NCI-H2171 treated with DMSO at 0.1 percent for 48 hours (cell line): Measurements from ENCODE around the gene LMAN2L.
"Not testable (repeated sequence)": the region's sequence is repeated elsewhere in the genome, so short reads cannot be mapped to it uniquely, and the experiment has no call there.

Experiments
- DNase-seq: peaks from one replicate; lab custom pipeline; 2025; lab: John Stamatoyannopoulos, UW

The LMAN2L gene

GRCh38 chr2:96687711-96688640, 51.9 kb downstream of the LMAN2L start:
- no peak for DNase-seq

DNA sequence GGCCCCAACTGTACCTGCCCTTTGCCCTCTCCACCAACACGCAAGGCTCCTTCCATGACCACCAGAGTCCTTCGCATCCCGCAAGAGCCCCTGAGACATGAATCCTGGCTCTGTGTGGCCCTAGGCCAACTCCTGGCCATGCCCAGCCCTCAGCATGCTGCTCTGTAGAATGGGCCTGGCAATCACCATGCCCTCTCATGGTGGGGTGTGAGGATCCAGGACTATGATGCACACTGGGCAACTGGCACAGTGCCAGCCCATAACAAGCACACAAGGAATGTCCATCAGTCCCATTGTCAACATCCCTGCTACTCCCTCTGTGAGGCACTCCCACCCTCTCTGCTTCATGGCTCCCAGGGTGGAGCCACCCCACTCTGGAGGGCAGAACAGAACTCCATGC, 52.6 kb downstream of the LMAN2L start:
- no peak for DNase-seq

DNA sequence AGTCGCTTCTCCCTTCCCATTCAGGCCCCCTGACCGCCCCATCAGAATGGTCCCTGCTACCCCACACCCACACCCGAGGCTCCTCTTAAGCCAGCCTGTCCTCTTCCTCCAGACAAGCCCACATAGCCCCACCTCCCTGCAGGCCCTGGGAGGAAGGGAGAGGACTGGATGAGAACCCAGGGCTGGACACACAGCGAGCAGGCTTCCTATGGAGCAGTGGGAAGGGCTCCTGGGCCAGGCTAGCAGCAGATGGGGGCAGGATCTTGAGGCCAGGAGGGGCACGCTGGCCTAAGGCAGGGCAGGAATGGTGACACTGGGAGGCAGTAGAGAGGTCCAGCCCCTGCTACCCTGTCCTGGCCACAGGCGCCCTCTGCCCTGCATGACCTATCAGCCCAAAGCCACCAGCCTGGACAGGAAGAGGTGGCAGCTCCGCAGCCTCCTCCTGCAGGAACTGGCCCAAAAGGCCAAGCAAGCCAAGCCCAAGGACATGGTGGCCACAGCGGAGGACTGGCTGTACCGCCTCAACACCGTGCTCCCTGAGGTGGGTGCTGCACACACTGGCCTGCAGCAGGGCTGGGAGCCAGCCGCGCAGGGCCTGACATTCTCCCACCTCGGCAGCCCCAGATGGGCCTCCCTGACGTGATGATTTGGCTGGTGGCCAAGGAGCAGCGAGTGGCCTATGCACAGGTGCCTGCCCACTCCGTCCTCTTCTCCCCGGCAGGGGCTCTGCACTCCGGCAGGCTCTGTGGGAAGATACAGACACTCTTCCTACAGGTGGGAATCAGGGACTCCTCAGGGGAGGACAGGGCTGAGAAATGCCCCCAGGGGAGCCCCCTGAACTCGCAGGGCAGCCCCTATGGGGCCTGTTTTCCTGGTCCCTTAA, 54.0 kb downstream of the LMAN2L start:
- peak; percentile 68 for DNase-seq

DNA sequence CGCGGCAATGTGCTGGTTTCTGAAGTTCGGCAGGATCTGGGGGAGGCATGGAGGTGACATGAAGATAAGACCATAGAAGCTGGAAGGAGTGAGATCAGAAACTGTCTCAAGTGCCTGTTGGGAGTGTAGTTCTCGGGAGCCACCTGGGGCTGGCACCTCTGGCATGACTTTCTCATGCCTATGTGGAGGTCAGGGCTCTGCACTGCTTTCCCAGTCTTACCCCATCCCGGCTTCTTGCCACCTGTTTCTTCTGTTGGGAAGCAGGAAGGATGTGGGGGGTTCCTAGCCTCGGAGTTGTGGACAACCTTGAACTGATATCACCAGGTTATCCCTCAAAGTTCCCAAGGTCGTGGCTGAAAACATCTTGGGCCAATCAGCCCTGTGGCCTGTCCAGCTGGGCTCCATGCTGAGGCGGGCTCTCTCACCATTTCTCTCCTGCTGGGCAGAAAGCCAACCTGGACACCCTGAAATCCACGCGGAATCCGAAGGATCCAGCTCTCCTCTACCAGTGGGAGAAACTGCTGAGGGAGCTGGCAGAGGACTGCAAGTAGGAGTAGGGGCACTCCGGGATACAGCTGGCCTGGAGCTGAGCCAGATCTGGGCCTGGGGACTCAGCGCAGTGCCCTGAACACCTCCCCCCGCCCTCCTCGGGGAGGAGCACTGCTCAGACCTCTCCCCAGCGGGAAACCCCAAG, 54.8 kb downstream of the LMAN2L start:
- no peak for DNase-seq

DNA sequence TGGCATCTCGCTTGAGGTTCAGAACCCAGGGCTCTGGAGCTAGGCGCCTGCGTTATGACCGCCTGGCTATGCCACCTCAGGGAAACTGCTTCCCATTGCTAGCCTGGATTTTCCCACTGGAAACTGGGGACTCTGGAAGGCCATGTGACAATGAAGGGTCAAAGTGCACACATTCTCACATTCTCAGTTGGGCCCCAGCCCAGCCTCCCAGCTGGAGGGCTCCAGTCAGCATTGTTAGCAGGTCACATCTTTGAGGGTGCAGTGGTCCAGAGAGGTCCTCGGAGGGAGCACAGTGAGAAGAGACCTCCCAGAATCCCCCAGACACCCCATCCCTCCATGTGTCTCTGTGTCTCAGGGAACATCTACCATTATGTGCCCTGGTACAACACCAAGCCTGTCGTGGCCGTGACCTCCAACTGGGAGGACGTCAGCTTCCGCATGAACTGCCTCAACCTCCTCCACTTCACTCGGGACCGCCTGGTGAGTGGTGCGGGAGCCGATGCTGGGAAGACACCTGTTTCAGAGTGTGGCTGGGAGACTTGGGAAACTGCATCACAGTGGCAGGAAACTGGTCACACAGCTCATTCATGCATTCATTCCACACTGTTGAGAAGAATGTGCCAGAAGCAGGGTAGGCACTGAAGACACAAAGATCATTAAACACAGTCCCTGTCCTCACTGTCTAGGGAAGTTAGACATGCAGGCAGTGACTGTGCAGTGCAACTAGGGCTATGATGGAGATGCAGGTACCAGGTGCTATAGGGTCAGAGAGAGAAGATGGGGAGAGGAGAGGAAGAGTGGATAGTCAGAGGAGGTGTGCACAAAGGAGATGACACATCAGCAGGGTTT, 55.7 kb downstream of the LMAN2L start:
- DNase-seq: no peak

GRCh38 chr2:96683307-96683706, 56.6 kb downstream of the LMAN2L start:
- no peak for DNase-seq

GRCh38 chr2:96681540-96681939, 58.3 kb downstream of the LMAN2L start:
- no peak for DNase-seq

- DNase-seq: no peak
These were observed 59.2 kb downstream of the LMAN2L start for GRCh38 chr2:96680561-96681141.

DNA sequence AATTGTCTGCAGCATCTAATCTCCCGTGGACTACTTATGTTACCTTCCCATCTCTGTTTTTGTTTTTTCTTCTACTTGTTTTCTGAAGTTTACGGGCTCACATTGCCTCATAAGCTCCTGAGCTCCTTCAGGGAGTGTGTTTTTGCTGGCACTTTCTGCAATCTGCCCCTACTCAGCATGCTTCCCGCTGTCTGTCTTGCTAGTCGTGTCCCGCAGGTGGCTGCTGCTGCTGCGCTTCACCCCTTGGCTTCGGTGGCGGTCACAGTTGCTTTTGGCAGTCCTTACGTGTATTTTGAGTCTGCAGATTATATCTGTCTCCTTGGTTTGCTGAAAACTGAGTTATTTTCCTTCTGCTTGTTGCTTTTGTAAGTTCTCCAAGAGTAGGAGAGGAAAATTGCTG, 60.0 kb downstream of the LMAN2L start:
- DNase-seq: no peak

DNA sequence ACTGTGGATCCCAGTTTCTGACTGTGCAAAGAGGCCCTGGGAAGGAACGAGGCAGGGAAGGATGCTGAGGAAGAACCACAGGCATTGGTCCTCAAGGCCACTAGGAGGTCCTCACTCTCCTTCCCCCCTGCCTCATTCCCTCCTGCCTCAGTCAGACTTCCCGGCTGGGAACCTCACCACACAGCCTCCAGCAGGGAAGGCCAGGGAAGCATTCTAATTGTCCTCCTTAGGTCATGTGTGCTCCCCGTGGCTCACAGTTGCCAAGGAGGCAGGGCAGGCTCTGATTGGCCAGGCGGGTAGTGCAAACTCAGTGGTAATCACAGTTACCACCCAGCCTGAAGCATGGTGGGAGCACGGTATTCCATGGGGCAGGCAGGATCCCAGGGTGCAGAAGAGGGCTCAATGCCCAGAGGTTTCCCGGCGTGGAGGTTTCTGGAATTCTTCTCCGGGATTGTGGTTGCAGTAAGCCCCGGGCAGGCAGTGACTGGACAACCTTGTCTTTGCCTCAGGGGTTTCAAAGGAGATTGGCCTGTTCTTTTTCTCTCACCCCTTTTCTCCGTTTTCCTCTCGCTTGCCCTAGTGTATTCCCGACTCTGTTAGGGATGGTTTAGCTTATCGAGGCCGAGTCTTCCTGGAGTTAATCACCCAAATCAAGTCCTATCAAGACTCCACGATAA, 70.2 kb downstream of the LMAN2L start:
- no peak for DNase-seq

DNA sequence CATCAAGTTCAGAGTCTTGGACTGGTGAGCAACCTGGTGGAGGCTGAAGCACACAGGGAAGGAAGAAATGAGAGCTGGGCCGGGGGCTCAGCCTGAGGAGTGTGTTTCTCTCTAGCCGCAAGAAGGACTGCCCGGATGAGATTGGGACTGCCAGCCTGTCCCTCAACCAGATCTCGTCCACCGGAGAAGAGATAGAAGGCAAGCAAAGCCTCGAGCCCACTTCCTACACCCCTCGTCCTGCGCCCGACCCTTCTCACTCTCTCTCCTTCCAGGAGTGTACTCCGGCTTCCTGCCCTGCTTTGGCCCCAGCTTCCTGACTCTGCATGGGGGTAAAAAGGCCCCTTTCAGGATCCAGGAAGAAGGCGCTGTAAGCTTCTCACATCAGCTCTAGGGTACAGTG, 71.1 kb downstream of the LMAN2L start:
- DNase-seq: no peak

GRCh38 chr2:96665717-96666116, 74.1 kb downstream of the LMAN2L start:
- not testable (repeated sequence) for DNase-seq

DNA sequence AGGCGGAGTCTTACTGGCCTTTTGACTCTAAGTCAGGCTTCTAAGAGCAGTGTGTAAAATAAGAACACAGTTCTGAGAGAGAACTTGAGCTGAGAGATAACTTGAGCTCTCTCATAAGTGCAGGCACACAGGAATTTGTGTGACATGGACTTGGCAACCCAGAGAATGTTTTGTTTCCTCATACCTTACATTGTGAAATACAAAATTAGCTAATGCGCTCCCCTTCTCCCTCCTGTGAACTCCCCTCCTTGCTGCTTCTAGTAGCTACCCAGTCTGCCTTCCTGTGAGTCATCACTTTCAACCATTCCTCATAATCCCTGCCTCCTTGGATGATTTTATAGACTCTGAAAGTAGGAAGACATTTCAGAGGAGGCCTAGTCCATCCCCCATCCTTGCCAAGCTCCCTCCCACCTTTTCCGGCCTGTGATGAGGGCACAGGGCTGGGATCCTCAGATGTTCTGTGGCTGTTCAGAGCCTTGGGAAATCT, 74.7 kb downstream of the LMAN2L start:
- no peak for DNase-seq

GRCh38 chr2:96664366-96664925, 75.4 kb downstream of the LMAN2L start:
- no peak for DNase-seq

DNA sequence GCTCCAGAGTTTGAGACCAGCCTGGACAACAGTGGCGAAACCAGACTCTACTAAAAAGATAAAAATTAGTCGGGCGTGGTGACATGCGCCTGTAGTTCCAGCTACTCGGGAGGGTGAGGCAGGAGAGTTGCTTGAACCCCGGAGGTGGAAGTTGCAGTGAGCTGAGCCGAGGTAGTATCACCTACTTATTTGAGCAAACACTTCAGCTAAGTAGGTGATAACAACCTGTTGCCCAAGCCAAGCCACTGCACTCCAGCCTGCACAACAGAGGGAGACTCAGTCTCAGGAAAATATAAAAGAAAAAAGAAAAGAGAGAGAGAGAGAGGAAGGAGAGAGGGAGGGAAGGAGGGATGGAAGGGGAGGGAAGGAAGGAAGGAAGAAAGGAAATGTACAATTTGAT, 76.0 kb downstream of the LMAN2L start:
- DNase-seq: no peak

- no peak for DNase-seq
These were observed 76.7 kb downstream of the LMAN2L start for GRCh38 chr2:96663177-96663576.

GRCh38 chr2:96662360-96662759, 77.5 kb downstream of the LMAN2L start:
- DNase-seq: no peak

DNA sequence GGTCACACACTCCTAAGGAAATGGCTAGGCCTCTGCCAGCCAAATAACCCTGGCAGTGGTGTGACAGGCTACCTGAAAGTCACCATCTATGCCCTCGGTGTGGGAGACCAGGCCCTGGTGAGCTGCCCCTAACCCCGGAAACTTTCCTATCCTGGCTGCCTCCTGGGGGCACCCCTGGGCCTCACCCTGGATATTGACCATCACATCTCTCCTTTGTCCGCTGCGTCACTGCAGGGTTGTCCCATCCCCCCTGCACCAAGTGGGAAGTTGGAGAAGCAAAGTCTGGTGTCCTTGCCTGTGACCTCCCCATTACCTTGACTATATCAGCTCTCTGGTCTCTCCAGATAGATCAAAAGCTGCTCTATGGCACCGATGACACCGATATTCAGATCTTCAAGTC, 78.5 kb downstream of the LMAN2L start:
- no peak for DNase-seq

- DNase-seq: no peak
These were observed 83.3 kb downstream of the LMAN2L start for GRCh38 chr2:96656540-96656939.
